NCI-H1436 (cell line): Measurements from ENCODE around the gene FANCC.
A peak's percentile ranks its signal among the peaks of the same experiment; 100 is the strongest.
"Not testable (repeated sequence)": the region's sequence is repeated elsewhere in the genome, so short reads cannot be mapped to it uniquely, and the experiment has no call there.

Experiments
- DNase-seq: peaks from one replicate; lab custom pipeline; 2025; lab: John Stamatoyannopoulos, UW

The FANCC gene

GRCh38 chr9:95329061-95329460, 11.6 kb upstream of the FANCC start:
- not testable (repeated sequence) for DNase-seq

DNA sequence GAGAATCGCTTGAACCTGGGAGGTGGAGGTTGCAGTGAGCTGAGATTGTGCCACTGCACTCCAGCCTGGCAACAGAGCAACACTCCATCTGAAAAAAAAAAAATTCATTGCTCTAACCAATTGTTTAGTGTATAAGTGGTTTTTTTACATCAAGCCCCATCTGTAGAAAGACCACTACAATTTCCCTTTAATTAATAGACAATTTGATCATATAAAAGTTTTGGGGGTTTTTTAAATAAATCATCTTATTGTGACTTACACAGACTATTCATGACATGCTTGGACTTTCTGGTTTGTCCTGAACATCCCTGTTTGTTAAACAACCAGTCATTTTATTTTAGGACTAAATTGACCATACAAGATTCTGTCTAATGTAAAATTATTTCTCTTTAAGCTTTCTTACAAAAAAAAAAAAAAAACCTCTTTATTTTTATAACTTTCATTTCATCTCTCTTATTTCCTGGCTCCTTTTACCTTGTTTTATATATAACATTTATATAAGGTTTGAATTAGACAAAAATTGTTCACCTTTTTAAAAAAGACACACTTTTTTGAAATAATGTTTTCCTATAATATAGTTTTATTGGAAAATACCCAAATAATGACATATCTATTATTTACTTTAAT, 9.8 kb upstream of the FANCC start:
- DNase-seq = no peak

GRCh38 chr9:95325221-95325620, 7.7 kb upstream of the FANCC start:
- DNase-seq = no peak

GRCh38 chr9:95317893-95318211, 343 bp upstream of the FANCC start:
- DNase-seq = no peak

DNA sequence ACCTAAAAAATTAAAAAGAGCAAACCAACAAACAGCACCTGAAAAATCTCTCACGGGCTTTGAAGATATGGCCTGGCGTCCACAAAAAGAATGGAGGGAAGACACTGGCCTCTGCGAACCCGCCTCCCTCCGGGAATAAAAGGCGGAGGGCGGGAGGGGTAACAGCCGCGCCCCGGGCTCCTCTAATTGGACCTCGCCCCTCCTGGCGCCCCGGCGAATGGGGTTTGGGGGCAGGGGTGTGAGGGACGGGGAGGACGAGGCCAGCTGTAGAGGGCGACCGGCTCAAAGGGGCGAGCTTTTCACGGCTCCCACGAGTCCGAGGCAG, 753 bp downstream of the FANCC start:
- DNase-seq = peak; percentile 88

DNA sequence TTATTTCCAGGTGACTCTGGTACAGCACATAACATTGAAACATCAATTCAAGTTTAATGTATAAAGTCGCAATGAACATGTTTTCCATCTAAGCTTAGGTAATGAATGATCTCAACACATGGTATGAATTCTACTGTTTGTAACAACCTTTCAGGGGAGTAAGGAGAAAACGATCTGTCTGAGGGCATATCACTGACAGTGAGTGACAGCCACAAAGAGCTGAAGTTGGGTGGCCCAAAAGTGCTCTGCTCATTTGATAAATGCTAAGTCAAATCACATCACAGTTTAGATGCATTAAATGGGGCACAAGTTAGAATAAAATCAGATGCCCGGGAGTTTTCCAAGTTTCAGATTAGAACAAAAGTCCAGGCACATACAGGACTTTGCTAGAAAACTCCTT, 1.2 kb downstream of the FANCC start:
- DNase-seq = no peak

GRCh38 chr9:95315108-95315746, 2.3 kb downstream of the FANCC start:
- DNase-seq = no peak

- DNase-seq = peak; percentile 85
Measured at GRCh38 chr9:95313010-95313498, 4.5 kb downstream of the FANCC start.

GRCh38 chr9:95311961-95312360, 5.5 kb downstream of the FANCC start:
- no peak for DNase-seq

- no peak for DNase-seq
Measured at GRCh38 chr9:95307538-95307937, 10.0 kb downstream of the FANCC start.

GRCh38 chr9:95306819-95307218, 10.7 kb downstream of the FANCC start:
- DNase-seq = no peak

DNA sequence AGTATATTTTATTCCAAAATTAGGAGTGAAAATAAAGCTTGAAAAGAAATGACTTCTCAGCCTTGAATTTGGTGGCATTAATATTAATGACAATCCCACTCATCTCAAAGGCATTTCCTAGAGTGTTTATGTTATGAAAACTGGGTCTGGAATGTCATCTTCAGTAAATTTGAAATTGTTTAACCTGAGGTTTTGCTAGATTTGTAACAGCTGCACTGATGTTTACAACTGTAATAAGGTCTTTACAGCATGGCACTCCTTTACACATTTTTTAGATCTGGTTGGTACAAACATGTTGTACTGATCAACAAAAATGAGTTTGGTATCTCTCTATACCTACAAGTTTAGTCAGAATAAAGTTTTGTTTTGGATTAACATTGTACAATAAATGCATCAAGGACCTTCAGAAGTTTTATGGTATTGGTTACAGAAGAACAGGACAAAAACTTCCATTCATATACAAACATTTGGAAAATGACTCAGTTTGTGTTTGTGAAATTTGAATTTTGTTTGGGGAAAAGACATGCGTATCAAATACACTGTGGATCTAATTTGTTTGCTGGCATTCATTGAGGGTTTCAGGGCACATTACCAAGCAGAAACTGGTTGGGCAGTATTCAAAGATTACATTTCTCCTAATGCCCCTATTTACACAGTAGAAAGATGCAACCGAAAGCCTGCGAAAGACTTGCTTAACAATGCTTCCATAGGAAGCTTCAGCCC, 11.6 kb downstream of the FANCC start:
- DNase-seq = no peak

DNA sequence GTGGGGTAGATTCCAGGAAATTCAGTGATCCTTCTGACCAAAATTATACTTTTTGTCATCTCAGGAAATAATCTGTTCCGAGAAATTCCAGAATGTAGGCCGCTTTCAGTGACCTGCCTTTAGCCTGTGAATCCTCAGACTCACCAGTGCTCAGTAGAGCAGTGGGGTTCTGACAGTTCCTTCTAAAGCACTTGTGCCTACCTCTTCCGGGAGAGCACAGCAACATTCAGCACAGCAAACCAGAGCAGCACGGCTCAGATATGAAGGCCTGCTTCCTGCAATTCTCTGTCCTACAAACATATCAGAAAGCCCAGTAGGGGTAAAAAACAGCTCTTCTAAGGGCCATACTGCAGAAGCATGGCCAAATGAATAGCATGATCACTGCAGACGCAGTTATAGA, 15.0 kb downstream of the FANCC start:
- DNase-seq = no peak

GRCh38 chr9:95297760-95298159, 19.7 kb downstream of the FANCC start:
- DNase-seq = no peak

- no peak for DNase-seq
Measured at GRCh38 chr9:95297316-95297715, 20.2 kb downstream of the FANCC start.

DNA sequence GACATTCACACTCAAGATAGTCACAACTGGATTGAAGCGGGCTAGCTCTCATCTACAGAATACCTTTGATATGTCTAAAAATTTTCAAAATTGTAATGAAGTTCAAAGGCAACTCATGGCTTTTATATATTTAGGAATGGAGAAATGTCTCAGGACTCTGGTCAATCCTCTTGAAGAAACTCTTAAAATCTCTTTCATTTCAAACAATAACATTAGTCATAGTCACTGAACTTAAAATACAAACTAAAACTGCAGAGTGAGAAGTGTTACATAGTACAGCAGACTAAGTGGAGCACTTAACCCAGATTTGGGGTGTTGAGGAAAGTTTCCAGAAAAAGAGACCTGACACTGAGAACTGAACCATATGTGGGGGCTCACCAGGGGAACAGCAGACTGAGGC, 20.7 kb downstream of the FANCC start:
- no peak for DNase-seq

DNA sequence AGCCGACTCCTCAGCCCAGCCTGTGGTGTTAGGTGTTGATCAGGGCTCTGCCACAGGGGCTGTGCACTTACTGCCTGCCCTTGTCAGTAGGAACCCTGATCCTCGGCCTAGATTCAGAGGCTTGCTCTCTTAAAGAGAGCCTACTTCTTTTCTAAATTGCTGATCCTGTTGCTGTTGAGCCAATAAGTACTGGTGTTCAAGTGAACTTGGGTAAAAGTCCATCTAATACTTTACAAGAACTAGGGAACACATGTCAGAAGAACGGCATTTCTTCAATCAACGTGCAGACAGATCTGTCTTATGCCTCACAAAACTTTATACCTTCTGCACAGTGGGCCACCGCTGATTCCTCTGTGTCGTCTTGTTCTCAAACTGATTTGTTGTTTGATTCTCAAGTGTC, 24.2 kb downstream of the FANCC start:
- DNase-seq = not testable (repeated sequence)

DNA sequence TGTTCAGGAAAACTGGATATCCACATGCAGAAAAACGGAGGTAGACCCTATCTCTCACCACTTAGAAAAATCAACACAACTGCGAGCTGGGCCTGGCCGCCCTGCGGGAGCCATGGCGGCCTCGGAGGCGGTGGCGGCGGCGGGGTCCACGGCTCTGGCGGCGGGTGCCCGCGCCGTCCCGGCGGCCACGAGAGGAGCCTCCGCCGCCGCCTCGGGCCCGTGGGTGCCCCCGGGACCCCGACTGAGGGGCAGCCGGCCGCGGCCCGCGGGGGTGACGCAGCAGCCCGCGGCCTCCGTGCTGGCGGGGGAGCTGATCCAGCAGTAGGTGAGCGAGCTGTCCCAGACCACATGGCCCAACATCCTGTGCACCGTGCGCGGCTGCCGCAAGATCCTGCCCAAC, 25.3 kb downstream of the FANCC start:
- DNase-seq = no peak

- no peak for DNase-seq
Measured at GRCh38 chr9:95286151-95286550, 31.4 kb downstream of the FANCC start.

- no peak for DNase-seq
Measured at GRCh38 chr9:95285307-95285706, 32.2 kb downstream of the FANCC start.

GRCh38 chr9:95284162-95285080, 33.1 kb downstream of the FANCC start:
- DNase-seq = no peak

GRCh38 chr9:95283673-95284072, 33.8 kb downstream of the FANCC start:
- no peak for DNase-seq

DNA sequence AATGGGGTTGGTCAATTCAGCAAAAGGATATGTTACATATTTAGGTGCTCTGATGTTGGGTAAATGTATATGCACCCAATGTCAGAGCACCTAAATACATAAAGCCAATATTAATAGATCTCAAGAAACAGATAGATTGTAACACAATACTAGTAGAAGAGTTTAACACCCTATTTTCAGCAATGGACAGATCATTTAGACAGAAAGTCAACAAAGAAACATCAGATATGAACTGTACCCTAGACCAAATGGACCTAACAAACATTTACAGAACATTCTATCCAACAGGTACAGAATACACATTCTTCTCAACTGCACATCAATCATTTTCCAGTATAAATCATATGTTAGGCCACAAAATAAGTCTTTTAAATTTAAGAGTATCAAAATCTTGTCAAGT, 35.2 kb downstream of the FANCC start:
- no peak for DNase-seq
